ENCODE results near the gene SLC35E1. TPM values are rescaled to one million over a fixed set of nuclear protein-coding genes. Genes with fewer than 3 reads are reported as not detected.

SLC35E1 gene
- total RNA-seq, 1 experiment from 2014 or later = 28.5 TPM

DNA sequence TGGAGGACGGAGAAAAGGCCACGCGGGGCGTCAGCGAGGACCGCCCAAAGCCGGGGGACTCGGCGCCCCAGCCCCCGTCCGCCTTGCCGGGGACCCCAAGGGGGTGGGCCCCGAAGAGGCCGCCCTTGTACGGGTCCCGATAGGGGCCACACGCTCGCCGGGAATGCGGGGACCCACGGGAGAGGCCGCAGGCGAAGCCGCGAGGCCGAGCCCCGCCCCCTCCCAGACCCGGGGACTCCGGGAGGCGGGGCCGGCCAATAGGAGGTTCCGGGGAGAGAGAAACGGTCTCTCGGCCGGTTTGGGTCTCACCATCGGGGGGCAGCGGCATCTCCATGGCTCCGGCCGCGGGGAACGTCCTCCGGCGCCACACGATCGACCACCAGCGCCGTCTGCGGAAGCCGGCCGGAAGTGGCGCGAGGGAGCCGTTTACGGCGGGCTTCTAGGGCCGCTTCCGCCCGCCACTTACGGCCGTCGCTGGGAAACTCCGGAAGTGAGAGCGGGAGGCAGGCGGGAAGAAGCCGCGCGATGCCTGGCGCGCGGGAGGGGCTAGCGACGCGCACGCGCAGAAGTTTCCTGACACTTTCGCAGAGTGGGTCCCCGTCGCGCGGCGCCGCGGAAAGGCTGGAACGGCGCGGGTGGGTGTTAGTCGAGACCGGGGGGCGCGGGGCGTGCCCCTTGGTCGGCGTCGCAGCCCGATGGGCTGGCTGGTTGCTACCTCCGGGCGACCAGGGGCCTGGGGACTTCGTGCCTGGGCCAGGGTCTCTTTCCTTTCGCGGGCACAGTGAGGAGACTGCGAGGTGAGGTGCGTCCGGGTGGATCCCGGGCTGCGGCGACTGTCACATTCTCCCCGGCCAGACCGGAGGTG, 29.9 kb downstream of the SLC35E1 start, which contains the start of gene CHERP:
Gene CHERP, minus strand, starts transcription at position 393 of the 865 bp plus-strand sequence. Its CDS starts 59 bp downstream, at position 334.
- DNase-seq (ENCODE audit: low spot score) (peak; percentile 89), ATAC-seq (peak; percentile 86)
- ChIA-PET CTCF (no interaction called here), POLR2A (interaction anchor here (0.8 to 1.0 kb wide), 2 partner anchors 10 to 46 kb away, joined by 3 read pairs; no protein-coding TSS in a partner anchor)
- H3K9me3 Mint-ChIP-seq = no peaks in the 10 kb centered on the region
- H3K4me1 Mint-ChIP-seq = peaks cover 17% of the 10 kb centered on the region
- peaks cover 33% of the 10 kb centered on the region for H3K36me3 Mint-ChIP-seq
- no peaks in the 10 kb centered on the region for H3K27me3 Mint-ChIP-seq (ENCODE audit: low read depth)
- H3K27ac Mint-ChIP-seq = peak within 1 kb of the TSS; percentile 91
- H3K4me3 Mint-ChIP-seq = peak within 1 kb of the TSS; percentile 89
- TF ChIP-seq JUN (CRISPR knock-in tag; IDR thresholded peaks at IDR 0.05) (0 out of 2 replicates have a peak, but pooled peaks have one; percentile 43), JAZF1 (CRISPR knock-in tag; IDR thresholded peaks at IDR 0.05) (no peak), FOXP1 (CRISPR knock-in tag; IDR thresholded peaks at IDR 0.05; ENCODE audit: borderline replicate concordance) (peak; percentile 44; the same call in 1 of the 2 replicates), CREM (CRISPR knock-in tag; IDR thresholded peaks at IDR 0.05) (peak; percentile 71; the same call in 1 of the 2 replicates), SP1 (CRISPR knock-in tag; conservative IDR thresholded peaks at IDR 0.05) (peak; percentile 90), NFYB (CRISPR knock-in tag; conservative IDR thresholded peaks at IDR 0.05; ENCODE audit: low read depth) (no peak), IRF2 (CRISPR knock-in tag; IDR thresholded peaks at IDR 0.05; ENCODE audit: borderline replicate concordance, low read depth) (no peak), MXD4 (CRISPR knock-in tag; IDR thresholded peaks at IDR 0.05; ENCODE audit: borderline replicate concordance) (no peak), SMAD3 (CRISPR knock-in tag; IDR thresholded peaks at IDR 0.05; ENCODE audit: borderline replicate concordance) (no peak), PRRX2 (CRISPR knock-in tag; IDR thresholded peaks at IDR 0.05) (no peak), ZNF317 (CRISPR knock-in tag; IDR thresholded peaks at IDR 0.05; ENCODE audit: borderline replicate concordance, low read depth) (no peak), KAT7 (CRISPR knock-in tag; IDR thresholded peaks at IDR 0.05; ENCODE audit: borderline replicate concordance) (0 out of 2 replicates have a peak, but pooled peaks have one; percentile 73), ZNF219 (CRISPR knock-in tag; IDR thresholded peaks at IDR 0.05; ENCODE audit: borderline replicate concordance) (no peak)
- TF ChIP-seq, protein P1, sequence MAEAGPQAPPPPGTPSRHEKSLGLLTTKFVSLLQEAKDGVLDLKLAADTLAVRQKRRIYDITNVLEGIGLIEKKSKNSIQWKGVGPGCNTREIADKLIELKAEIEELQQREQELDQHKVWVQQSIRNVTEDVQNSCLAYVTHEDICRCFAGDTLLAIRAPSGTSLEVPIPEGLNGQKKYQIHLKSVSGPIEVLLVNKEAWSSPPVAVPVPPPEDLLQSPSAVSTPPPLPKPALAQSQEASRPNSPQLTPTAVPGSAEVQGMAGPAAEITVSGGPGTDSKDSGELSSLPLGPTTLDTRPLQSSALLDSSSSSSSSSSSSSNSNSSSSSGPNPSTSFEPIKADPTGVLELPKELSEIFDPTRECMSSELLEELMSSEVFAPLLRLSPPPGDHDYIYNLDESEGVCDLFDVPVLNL (CRISPR knock-in tag; IDR thresholded peaks at IDR 0.05; ENCODE audit: borderline replicate concordance, low read depth) = peak; percentile 71; the same call in 1 of the 2 replicates
- TF ChIP-seq, protein P2, sequence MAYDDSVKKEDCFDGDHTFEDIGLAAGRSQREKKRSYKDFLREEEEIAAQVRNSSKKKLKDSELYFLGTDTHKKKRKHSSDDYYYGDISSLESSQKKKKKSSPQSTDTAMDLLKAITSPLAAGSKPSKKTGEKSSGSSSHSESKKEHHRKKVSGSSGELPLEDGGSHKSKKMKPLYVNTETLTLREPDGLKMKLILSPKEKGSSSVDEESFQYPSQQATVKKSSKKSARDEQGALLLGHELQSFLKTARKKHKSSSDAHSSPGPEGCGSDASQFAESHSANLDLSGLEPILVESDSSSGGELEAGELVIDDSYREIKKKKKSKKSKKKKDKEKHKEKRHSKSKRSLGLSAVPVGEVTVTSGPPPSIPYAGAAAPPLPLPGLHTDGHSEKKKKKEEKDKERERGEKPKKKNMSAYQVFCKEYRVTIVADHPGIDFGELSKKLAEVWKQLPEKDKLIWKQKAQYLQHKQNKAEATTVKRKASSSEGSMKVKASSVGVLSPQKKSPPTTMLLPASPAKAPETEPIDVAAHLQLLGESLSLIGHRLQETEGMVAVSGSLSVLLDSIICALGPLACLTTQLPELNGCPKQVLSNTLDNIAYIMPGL (CRISPR knock-in tag; IDR thresholded peaks at IDR 0.05) = peak; percentile 76; the same call in 1 of the 2 replicates
- TF ChIP-seq, protein P3, sequence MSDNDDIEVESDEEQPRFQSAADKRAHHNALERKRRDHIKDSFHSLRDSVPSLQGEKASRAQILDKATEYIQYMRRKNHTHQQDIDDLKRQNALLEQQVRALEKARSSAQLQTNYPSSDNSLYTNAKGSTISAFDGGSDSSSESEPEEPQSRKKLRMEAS (CRISPR knock-in tag; IDR thresholded peaks at IDR 0.05) = peak; percentile 87
- TF ChIP-seq, protein P4, sequence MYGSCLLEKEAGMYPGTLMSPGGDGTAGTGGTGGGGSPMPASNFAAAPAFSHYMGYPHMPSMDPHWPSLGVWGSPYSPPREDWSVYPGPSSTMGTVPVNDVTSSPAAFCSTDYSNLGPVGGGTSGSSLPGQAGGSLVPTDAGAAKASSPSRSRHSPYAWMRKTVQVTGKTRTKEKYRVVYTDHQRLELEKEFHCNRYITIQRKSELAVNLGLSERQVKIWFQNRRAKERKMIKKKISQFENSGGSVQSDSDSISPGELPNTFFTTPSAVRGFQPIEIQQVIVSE (CRISPR knock-in tag; IDR thresholded peaks at IDR 0.05; ENCODE audit: borderline replicate concordance) = no peak
- TF ChIP-seq, protein P5, sequence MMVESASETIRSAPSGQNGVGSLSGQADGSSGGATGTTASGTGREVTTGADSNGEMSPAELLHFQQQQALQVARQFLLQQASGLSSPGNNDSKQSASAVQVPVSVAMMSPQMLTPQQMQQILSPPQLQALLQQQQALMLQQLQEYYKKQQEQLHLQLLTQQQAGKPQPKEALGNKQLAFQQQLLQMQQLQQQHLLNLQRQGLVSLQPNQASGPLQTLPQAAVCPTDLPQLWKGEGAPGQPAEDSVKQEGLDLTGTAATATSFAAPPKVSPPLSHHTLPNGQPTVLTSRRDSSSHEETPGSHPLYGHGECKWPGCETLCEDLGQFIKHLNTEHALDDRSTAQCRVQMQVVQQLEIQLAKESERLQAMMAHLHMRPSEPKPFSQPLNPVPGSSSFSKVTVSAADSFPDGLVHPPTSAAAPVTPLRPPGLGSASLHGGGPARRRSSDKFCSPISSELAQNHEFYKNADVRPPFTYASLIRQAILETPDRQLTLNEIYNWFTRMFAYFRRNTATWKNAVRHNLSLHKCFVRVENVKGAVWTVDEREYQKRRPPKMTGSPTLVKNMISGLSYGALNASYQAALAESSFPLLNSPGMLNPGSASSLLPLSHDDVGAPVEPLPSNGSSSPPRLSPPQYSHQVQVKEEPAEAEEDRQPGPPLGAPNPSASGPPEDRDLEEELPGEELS (CRISPR knock-in tag; IDR thresholded peaks at IDR 0.05) = peak; percentile 26; the same call in 1 of the 2 replicates
- TF ChIP-seq, protein P6, sequence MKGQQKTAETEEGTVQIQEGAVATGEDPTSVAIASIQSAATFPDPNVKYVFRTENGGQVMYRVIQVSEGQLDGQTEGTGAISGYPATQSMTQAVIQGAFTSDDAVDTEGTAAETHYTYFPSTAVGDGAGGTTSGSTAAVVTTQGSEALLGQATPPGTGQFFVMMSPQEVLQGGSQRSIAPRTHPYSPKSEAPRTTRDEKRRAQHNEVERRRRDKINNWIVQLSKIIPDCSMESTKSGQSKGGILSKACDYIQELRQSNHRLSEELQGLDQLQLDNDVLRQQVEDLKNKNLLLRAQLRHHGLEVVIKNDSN (CRISPR knock-in tag; IDR thresholded peaks at IDR 0.05) = 0 out of 2 replicates have a peak, but pooled peaks have one; percentile 30
- TF ChIP-seq, protein P7, sequence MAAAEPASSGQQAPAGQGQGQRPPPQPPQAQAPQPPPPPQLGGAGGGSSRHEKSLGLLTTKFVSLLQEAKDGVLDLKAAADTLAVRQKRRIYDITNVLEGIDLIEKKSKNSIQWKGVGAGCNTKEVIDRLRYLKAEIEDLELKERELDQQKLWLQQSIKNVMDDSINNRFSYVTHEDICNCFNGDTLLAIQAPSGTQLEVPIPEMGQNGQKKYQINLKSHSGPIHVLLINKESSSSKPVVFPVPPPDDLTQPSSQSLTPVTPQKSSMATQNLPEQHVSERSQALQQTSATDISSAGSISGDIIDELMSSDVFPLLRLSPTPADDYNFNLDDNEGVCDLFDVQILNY (CRISPR knock-in tag; IDR thresholded peaks at IDR 0.05) = peak; percentile 98; the same call in 1 of the 2 replicates
- TF ChIP-seq, protein P8, sequence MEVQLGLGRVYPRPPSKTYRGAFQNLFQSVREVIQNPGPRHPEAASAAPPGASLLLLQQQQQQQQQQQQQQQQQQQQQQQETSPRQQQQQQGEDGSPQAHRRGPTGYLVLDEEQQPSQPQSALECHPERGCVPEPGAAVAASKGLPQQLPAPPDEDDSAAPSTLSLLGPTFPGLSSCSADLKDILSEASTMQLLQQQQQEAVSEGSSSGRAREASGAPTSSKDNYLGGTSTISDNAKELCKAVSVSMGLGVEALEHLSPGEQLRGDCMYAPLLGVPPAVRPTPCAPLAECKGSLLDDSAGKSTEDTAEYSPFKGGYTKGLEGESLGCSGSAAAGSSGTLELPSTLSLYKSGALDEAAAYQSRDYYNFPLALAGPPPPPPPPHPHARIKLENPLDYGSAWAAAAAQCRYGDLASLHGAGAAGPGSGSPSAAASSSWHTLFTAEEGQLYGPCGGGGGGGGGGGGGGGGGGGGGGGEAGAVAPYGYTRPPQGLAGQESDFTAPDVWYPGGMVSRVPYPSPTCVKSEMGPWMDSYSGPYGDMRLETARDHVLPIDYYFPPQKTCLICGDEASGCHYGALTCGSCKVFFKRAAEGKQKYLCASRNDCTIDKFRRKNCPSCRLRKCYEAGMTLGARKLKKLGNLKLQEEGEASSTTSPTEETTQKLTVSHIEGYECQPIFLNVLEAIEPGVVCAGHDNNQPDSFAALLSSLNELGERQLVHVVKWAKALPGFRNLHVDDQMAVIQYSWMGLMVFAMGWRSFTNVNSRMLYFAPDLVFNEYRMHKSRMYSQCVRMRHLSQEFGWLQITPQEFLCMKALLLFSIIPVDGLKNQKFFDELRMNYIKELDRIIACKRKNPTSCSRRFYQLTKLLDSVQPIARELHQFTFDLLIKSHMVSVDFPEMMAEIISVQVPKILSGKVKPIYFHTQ (CRISPR knock-in tag; IDR thresholded peaks at IDR 0.05) = no peak
- TF ChIP-seq, protein P9, sequence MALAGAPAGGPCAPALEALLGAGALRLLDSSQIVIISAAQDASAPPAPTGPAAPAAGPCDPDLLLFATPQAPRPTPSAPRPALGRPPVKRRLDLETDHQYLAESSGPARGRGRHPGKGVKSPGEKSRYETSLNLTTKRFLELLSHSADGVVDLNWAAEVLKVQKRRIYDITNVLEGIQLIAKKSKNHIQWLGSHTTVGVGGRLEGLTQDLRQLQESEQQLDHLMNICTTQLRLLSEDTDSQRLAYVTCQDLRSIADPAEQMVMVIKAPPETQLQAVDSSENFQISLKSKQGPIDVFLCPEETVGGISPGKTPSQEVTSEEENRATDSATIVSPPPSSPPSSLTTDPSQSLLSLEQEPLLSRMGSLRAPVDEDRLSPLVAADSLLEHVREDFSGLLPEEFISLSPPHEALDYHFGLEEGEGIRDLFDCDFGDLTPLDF (CRISPR knock-in tag; IDR thresholded peaks at IDR 0.05) = no peak; the same call in 1 of the 2 replicates
